Activated gamma-delta T cell (primary cell): ENCODE results near the gene RIOX2.
"Not testable (repeated sequence)": the region's sequence is repeated elsewhere in the genome, so short reads cannot be mapped to it uniquely, and the experiment has no call there.

Source experiments
- DNase-seq: peaks from one replicate; lab custom pipeline; 2025; lab: John Stamatoyannopoulos, UW

Gene RIOX2

GRCh38 chr3:97911459-97911858, 60.8 kb downstream of the RIOX2 start:
- DNase-seq: no peak

- DNase-seq: no peak
Observed at GRCh38 chr3:97910931-97911351, 61.3 kb downstream of the RIOX2 start.

- DNase-seq: not testable (repeated sequence)
Observed at GRCh38 chr3:97910236-97910831, 61.9 kb downstream of the RIOX2 start.

GRCh38 chr3:97909830-97910229, 62.4 kb downstream of the RIOX2 start:
- DNase-seq: not testable (repeated sequence)

- no peak for DNase-seq
Observed at GRCh38 chr3:97901313-97902248, 70.7 kb downstream of the RIOX2 start.

- no peak for DNase-seq
Observed at GRCh38 chr3:97899331-97899730, 72.9 kb downstream of the RIOX2 start.

GRCh38 chr3:97896547-97896946, 75.7 kb downstream of the RIOX2 start:
- DNase-seq: no peak

GRCh38 chr3:97896129-97896528, 76.1 kb downstream of the RIOX2 start:
- no peak for DNase-seq

GRCh38 chr3:97895216-97895615, 77.0 kb downstream of the RIOX2 start:
- no peak for DNase-seq

- no peak for DNase-seq
Observed at GRCh38 chr3:97892852-97893251, 79.4 kb downstream of the RIOX2 start.
